HG03442 (cell line): ENCODE results near the gene FAM111A.
A peak's percentile ranks its signal among the peaks of the same experiment; 100 is the strongest.

ENCODE experiments used
- ATAC-seq: cut with Tn5 transposase; IDR thresholded peaks from one replicate; pipeline ENCODE4 v1.9.1; 2021; ENCODE audit warnings: mild to moderate bottlenecking, moderate library complexity; ENCODE audit not compliant: unreplicated experiment

The FAM111A gene

GRCh38 chr11:59179121-59179520 is 36.5 kb downstream of the FAM111A start:
- no peak for ATAC-seq

- no peak for ATAC-seq
These were observed 37.6 kb downstream of the FAM111A start for GRCh38 chr11:59180168-59180776.

- ATAC-seq = no peak
These were observed 38.3 kb downstream of the FAM111A start for GRCh38 chr11:59180907-59181306.

GRCh38 chr11:59181746-59182456 is 39.2 kb downstream of the FAM111A start:
- no peak for ATAC-seq

- peak; percentile 49 for ATAC-seq
These were observed 39.9 kb downstream of the FAM111A start for GRCh38 chr11:59182457-59183151.

GRCh38 chr11:59183771-59184170 is 41.1 kb downstream of the FAM111A start:
- no peak for ATAC-seq

- no peak for ATAC-seq
These were observed 42.2 kb downstream of the FAM111A start for GRCh38 chr11:59184691-59185339.

GRCh38 chr11:59185386-59185945 is 42.8 kb downstream of the FAM111A start:
- no peak for ATAC-seq

- no peak for ATAC-seq
These were observed 43.5 kb downstream of the FAM111A start for GRCh38 chr11:59186130-59186594.

GRCh38 chr11:59187035-59187434 is 44.4 kb downstream of the FAM111A start:
- ATAC-seq = no peak

GRCh38 chr11:59187587-59187986 is 44.9 kb downstream of the FAM111A start:
- ATAC-seq = no peak

- no peak for ATAC-seq
These were observed 46.3 kb downstream of the FAM111A start for GRCh38 chr11:59188954-59189353.

- ATAC-seq = no peak
These were observed 47.3 kb downstream of the FAM111A start for GRCh38 chr11:59189986-59190385.

GRCh38 chr11:59191095-59191494 is 48.4 kb downstream of the FAM111A start:
- ATAC-seq = no peak

GRCh38 chr11:59191890-59192289 is 49.2 kb downstream of the FAM111A start:
- no peak for ATAC-seq

GRCh38 chr11:59192446-59193020 is 49.9 kb downstream of the FAM111A start:
- no peak for ATAC-seq

- ATAC-seq = no peak
These were observed 51.0 kb downstream of the FAM111A start for GRCh38 chr11:59193587-59194130.

- ATAC-seq = no peak
These were observed 52.9 kb downstream of the FAM111A start for GRCh38 chr11:59195586-59195985.

- ATAC-seq = no peak
These were observed 54.1 kb downstream of the FAM111A start for GRCh38 chr11:59196777-59197176.

GRCh38 chr11:59197991-59198390 is 55.3 kb downstream of the FAM111A start:
- no peak for ATAC-seq
